Cerebellar nuclear complex (tissue), 1 donor: Measurements from ENCODE around the gene CD180.

ENCODE experiments used
- DNase-seq, 2 experiments: peaks; one replicate each; lab custom pipeline; 2025; lab: John Stamatoyannopoulos, UW

Gene CD180

GRCh38 chr5:67196537-67197059 lies at the start of gene CD180:
CD180 (minus strand) TSS chr5:67196799; CDS start chr5:67196641, 158 bp downstream.
- peak in 1 of 2 experiments; percentile 65 for DNase-seq

- peak in 1 of 2 experiments; percentile 60 for DNase-seq
Measured at GRCh38 chr5:67246108-67246507, 49.5 kb upstream of the CD180 start.

- no peak for DNase-seq
Measured at GRCh38 chr5:67245259-67245846, 48.8 kb upstream of the CD180 start.

GRCh38 chr5:67244345-67244793 lies 47.8 kb upstream of the CD180 start:
- no peak for DNase-seq

GRCh38 chr5:67243944-67244343 lies 47.3 kb upstream of the CD180 start:
- DNase-seq, result no peak

GRCh38 chr5:67243349-67243748 lies 46.8 kb upstream of the CD180 start:
- DNase-seq, result no peak

GRCh38 chr5:67241326-67241725 lies 44.7 kb upstream of the CD180 start:
- no peak for DNase-seq

GRCh38 chr5:67240846-67241245 lies 44.2 kb upstream of the CD180 start:
- DNase-seq, result no peak

GRCh38 chr5:67240065-67240464 lies 43.5 kb upstream of the CD180 start:
- no peak for DNase-seq

- no peak for DNase-seq
Measured at GRCh38 chr5:67238191-67238590, 41.6 kb upstream of the CD180 start.

- DNase-seq, result no peak
Measured at GRCh38 chr5:67235399-67236110, 39.0 kb upstream of the CD180 start.

GRCh38 chr5:67234671-67235176 lies 38.1 kb upstream of the CD180 start:
- DNase-seq, result no peak

- no peak for DNase-seq
Measured at GRCh38 chr5:67233075-67233474, 36.5 kb upstream of the CD180 start.

GRCh38 chr5:67223211-67223610 lies 26.6 kb upstream of the CD180 start:
- DNase-seq, result no peak

GRCh38 chr5:67222243-67223025 lies 25.8 kb upstream of the CD180 start:
- DNase-seq, result no peak

- DNase-seq, result no peak
Measured at GRCh38 chr5:67221487-67222242, 25.1 kb upstream of the CD180 start.

- DNase-seq, result no peak
Measured at GRCh38 chr5:67216564-67216963, 20.0 kb upstream of the CD180 start.

GRCh38 chr5:67215519-67216471 lies 19.2 kb upstream of the CD180 start:
- no peak for DNase-seq

- DNase-seq, result no peak
Measured at GRCh38 chr5:67214707-67215447, 18.3 kb upstream of the CD180 start.

GRCh38 chr5:67214036-67214435 lies 17.4 kb upstream of the CD180 start:
- DNase-seq, result no peak
